ENCODE measurements around the gene POLR2H.

The POLR2H gene

DNA sequence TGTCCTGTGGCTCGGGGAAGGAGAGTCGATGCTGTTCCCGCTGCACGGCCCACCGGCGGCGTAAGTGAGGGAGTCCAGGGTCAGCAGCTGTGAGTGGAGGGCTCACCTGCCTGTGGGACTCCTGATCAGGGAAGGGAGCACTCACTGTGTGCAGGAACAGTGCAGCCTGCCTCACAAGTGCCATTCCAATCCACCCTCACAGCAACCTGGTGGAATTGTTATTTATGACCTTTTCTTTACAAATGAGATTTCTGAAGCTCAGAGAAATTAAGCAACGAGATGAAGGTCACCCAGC is 27.4 kb downstream of the POLR2H start:
- TF ChIP-seq ZNF274 (IDR thresholded peaks at IDR 0.05; ENCODE audit: low read depth, low read length): no peak
- no peak overlapping the region for H3K4me3 ChIP-seq (ENCODE audit: low read length)

- no peak for TF ChIP-seq ZNF274 (IDR thresholded peaks at IDR 0.05; ENCODE audit: low read depth, low read length)
- H3K4me3 ChIP-seq (ENCODE audit: low read length): no peak overlapping the region
Measured at GRCh38 chr3:184389384-184389783, 27.9 kb downstream of the POLR2H start.

DNA sequence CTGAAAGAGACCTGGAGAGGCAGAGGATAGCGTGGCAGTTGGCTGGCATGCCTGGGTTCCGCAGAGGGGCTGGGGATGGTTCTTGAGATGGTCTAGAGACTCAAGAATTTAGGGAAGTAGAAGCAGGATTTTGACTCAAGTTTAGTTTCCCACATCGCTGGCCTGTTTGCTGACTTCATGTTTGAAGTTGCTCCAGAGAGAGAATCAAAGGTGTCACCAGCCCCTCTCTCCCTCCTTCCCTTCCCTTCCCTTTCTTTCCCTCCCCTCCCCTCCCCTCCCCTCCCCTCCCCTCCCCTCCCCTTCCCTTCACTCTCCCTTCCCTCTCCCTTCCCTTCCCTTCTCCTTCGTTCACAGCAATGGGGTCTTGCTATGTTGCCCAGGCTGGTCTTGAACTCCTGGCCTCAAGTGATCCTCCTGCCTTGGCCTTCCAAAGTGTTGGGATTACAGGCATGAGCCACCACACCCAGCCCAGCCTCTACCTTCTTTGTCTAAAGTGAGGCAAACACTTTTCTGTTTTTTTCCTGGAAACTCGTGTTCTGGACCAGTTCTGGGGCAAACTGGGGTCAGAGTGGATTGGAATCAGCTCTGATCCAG is 28.5 kb downstream of the POLR2H start:
- TF ChIP-seq ZNF274 (IDR thresholded peaks at IDR 0.05; ENCODE audit: low read depth, low read length): no peak
- H3K4me3 ChIP-seq (ENCODE audit: low read length): no peak overlapping the region

GRCh38 chr3:184391266-184391665 is 29.8 kb downstream of the POLR2H start:
- no peak overlapping the region for H3K4me3 ChIP-seq (ENCODE audit: low read length)
- TF ChIP-seq ZNF274 (IDR thresholded peaks at IDR 0.05; ENCODE audit: low read depth, low read length): no peak

GRCh38 chr3:184395320-184395660 is 33.8 kb downstream of the POLR2H start:
- H3K4me3 ChIP-seq (ENCODE audit: low read length): no peak overlapping the region
- TF ChIP-seq ZNF274 (IDR thresholded peaks at IDR 0.05; ENCODE audit: low read depth, low read length): no peak

DNA sequence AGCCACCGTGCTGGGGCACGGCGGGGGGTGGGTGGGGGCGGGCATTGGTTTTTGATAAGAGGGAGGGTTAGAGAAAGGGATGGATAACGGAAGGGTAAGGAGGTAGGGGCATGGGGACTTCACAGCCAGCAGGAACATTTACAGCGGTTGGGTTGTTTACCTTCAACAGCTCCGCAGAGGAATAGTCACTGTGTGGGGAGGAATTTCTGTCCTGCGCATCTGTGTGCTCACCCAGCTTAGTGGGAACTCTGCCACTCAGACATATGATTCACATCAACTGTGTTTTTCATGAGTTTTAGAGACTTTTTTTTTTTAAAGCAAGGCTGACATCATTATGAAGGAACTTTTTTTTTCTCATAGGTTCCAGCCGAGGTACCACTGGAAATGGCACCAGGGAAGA is 37.9 kb downstream of the POLR2H start:
- TF ChIP-seq ZNF274 (IDR thresholded peaks at IDR 0.05; ENCODE audit: low read depth, low read length): no peak
- no peak overlapping the region for H3K4me3 ChIP-seq (ENCODE audit: low read length)

GRCh38 chr3:184405075-184406030 is 43.8 kb downstream of the POLR2H start:
- H3K4me3 ChIP-seq (ENCODE audit: low read length): no peak overlapping the region
- no peak for TF ChIP-seq ZNF274 (IDR thresholded peaks at IDR 0.05; ENCODE audit: low read depth, low read length)

- no peak for TF ChIP-seq ZNF274 (IDR thresholded peaks at IDR 0.05; ENCODE audit: low read depth, low read length)
- no peak overlapping the region for H3K4me3 ChIP-seq (ENCODE audit: low read length)
Measured at GRCh38 chr3:184409331-184409926, 47.9 kb downstream of the POLR2H start.

- H3K4me3 ChIP-seq (ENCODE audit: low read length): no peak overlapping the region
- TF ChIP-seq ZNF274 (IDR thresholded peaks at IDR 0.05; ENCODE audit: low read depth, low read length): no peak
Measured at GRCh38 chr3:184409946-184410500, 48.5 kb downstream of the POLR2H start.

DNA sequence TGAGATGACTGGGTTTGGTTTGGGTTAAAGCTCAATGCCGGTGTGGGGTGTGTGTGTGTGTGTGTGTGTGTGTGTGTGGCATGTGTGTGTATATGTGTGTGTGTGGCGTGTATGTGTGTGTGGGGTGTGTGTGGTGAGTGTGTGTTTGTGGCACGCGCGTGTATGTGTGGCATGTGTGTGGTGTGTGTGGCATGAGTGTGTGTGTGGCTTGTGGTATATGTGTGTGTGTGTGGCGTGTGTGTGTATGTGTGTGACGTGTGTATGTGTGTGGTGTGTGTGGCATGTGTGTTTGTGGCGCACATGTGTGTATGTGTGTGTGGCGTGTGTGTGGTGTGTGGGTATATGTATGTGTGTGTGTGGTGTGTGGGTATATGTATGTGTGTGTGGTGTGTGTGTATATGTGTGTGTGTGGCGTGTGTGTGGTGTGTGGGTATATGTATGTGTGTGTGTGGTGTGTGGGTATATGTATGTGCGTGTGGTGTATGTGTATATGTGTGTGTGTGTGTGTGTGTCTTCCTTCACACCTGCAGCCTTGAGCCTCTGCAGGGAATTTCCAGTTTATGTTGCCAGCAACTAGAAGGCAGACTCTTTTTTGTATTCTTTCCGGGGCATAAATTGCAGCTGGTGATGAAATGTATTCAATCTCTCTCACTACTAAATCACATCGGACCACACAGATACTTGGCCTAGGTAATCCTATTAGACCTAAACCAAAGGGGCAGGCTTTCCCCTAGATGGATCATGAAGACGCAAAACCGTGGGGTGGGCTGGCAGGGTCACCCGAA is 53.1 kb downstream of the POLR2H start:
- H3K4me3 ChIP-seq (ENCODE audit: low read length): no peak overlapping the region
- no peak for TF ChIP-seq ZNF274 (IDR thresholded peaks at IDR 0.05; ENCODE audit: low read depth, low read length)

DNA sequence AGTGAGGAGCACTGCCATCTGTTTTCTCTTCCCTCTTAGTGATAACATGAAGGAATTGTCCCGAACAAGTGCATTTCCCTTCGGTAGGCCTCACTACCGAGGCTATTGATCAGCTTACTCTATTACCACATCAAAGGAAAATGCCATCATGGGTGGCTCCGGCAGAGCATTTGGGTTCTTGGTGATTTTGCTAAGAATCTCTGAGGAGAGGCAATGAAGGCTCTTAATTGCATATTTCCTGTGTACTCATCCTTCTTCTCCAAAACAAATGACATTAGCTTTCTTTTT is 53.6 kb downstream of the POLR2H start:
- no peak for TF ChIP-seq ZNF274 (IDR thresholded peaks at IDR 0.05; ENCODE audit: low read depth, low read length)
- no peak overlapping the region for H3K4me3 ChIP-seq (ENCODE audit: low read length)

- no peak overlapping the region for H3K4me3 ChIP-seq (ENCODE audit: low read length)
- no peak for TF ChIP-seq ZNF274 (IDR thresholded peaks at IDR 0.05; ENCODE audit: low read depth, low read length)
Measured at GRCh38 chr3:184417619-184418327, 56.3 kb downstream of the POLR2H start.

Data from GM08714 (cell line).